CD4-positive, alpha-beta T cell (primary cell): ENCODE results near the gene NOP16. TPM values are rescaled to one million over a fixed set of nuclear protein-coding genes. Genes with fewer than 3 reads are reported as not detected.

ENCODE experiments used
- ATAC-seq: fragments of 200-7000 bp; cut with Tn5 transposase; one replicate; pipeline ENCODE4 v1.10.0; 2022; ENCODE audit warnings: mild to moderate bottlenecking; ENCODE audit not compliant: poor library complexity
- CTCF ChIA-PET: fragments of 350-600 bp; sonication (Branson Sonifier 250); formaldehyde crosslinking; loops from one replicate; lab custom pipeline; 2021; ENCODE audit warnings: antibody characterized with exemption, inconsistent platforms; lab: Charles Lee
- POLR2A ChIA-PET: fragments of 350-600 bp; sonication (Branson Sonifier 250); formaldehyde crosslinking; loops from one replicate; lab custom pipeline; 2021; ENCODE audit warnings: antibody characterized with exemption, inconsistent platforms; lab: Charles Lee
- DNase-seq, 14 experiments: peaks; one replicate each; pipeline ENCODE4 v3.0.0-alpha.2; 2013 to 2020; ENCODE audit warnings: mixed read lengths in 2 of 14
- H3K27ac ChIP-seq, 2 donors: one replicate each; pipeline versions ENCODE4 v1.5.1 to v1.7.0; 2013; ENCODE audit warnings: low read length in 2 of 2, low read depth in 1 of 2, mild to moderate bottlenecking in 1 of 2
- H3K27me3 ChIP-seq, 2 experiments: 1 replicate in 1 of 2; 2 replicates in 1 of 2; pipeline versions ENCODE4 v1.6.1 to v1.7.0; 2013; ENCODE audit warnings: low read length in 2 of 2, control low read depth in 1 of 2, mild to moderate bottlenecking in 1 of 2, moderate library complexity in 1 of 2; ENCODE audit not compliant: insufficient read depth in 2 of 2, control insufficient read depth in 1 of 2
- H3K36me3 ChIP-seq: one replicate; pipeline ENCODE4 v1.6.1; 2013; ENCODE audit warnings: low read length, control low read depth; ENCODE audit not compliant: insufficient read depth
- H3K4me1 ChIP-seq: one replicate; pipeline ENCODE4 v1.6.1; 2013; ENCODE audit warnings: low read length, control low read depth; ENCODE audit not compliant: insufficient read depth
- H3K4me3 ChIP-seq: one replicate; pipeline ENCODE4 v1.5.1; 2013; ENCODE audit warnings: mild to moderate bottlenecking, low read length, moderate library complexity
- H3K9me3 ChIP-seq, 2 experiments: 1 replicate in 1 of 2; 2 replicates in 1 of 2; pipeline versions ENCODE4 v1.6.1 to v1.7.0; 2013; ENCODE audit warnings: low read length in 2 of 2, mild to moderate bottlenecking in 2 of 2, control low read depth in 1 of 2, moderate library complexity in 1 of 2; ENCODE audit not compliant: control insufficient read depth in 1 of 2, insufficient read depth in 1 of 2
- H3K27ac Mint-ChIP-seq: one replicate; pipeline ENCODE4 v1.8.0; 2020; ENCODE audit warnings: mixed read lengths
- H3K27me3 Mint-ChIP-seq: one replicate; pipeline ENCODE4 v1.8.0; 2021; ENCODE audit warnings: mixed read lengths
- H3K36me3 Mint-ChIP-seq: one replicate; pipeline ENCODE4 v1.8.0; 2021; ENCODE audit warnings: low read depth, mixed read lengths
- H3K4me1 Mint-ChIP-seq: one replicate; pipeline ENCODE4 v1.8.0; 2021; ENCODE audit warnings: low read depth, mixed read lengths
- H3K4me3 Mint-ChIP-seq: one replicate; pipeline ENCODE4 v1.8.0; 2020; ENCODE audit warnings: mild to moderate bottlenecking, mixed read lengths
- H3K9me3 Mint-ChIP-seq: one replicate; pipeline ENCODE4 v1.8.0; 2020; ENCODE audit warnings: mixed read lengths
- intact Hi-C, 2 experiments: fragments of 100-400 bp; cut with DNase I in 1 of 2; cut with micrococcal nuclease in 1 of 2; formaldehyde crosslinking; loops; one replicate each; pipeline versions ENCODE4 v1.15.1 to v1.9.0; 2023 to 2025; cut with DNase I, micrococcal nuclease
- total RNA-seq, 174 experiments: library from RNA in 2 of 174; stranded (reverse) in 2 of 174; gene quantifications; one replicate each; pipeline ENCODE4 v1.2.3 and lab custom pipeline; 2021 to 2026
- TF ChIP-seq, protein P1 (sequence below): fragments of 200-600 bp; IDR thresholded peaks from one replicate; pipeline ENCODE4 v1.8.0; 2022; ENCODE audit warnings: antibody characterized with exemption, mild to moderate bottlenecking

The NOP16 gene
- total RNA-seq, 2 experiments from 2014 or later: 12.0 to 14.5 TPM

DNA sequence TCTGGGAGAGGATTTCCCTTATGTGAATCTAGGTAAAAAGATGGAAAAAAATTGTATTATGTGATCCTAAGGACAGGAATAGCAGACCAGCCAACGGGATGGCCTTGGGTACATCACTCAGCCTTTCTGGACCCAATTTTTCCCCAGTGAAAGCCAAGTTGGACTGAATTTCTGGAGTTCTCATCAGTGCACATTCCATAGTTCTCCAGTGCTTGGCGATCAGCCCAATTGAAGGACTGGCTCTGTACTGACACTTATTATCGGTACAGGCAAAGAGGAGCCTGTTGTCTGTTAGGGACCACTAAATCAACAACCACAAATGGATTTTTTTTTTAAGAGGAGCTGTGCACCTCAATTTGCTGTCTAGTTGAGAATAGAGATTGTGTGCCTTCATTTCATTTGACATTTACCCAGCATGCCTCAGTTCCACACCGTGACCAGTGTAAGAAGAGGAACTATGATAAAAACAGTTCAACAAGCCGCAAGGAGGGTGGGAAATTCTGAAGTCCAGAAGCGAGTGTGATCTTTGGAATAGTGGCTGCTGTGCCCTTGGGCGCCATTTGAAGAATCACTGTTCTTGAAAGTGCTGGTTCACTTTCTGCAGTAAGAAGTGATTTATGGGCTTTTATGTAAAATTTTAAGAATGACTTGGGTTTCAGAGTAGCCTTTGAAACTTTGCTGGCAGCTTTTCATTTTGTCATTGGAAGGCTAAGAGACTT is 15.1 kb downstream of the NOP16 start:
- no peaks in the 10 kb centered on the region for H3K27me3 Mint-ChIP-seq
- ChIA-PET CTCF (no interaction called here), POLR2A (interaction anchor here (1.5 kb wide), 1 partner anchor 11 kb away, joined by 6 read pairs; the partner anchor contains the start of gene KIAA1191)
- peaks cover 29% of the 10 kb centered on the region for H3K36me3 Mint-ChIP-seq
- Histone ChIP-seq H3K27ac (no peak overlapping the region), H3K36me3 (peaks cover 10% of the 10 kb centered on the region), H3K4me3 (no peak overlapping the region), H3K27me3 (no peaks in the 10 kb centered on the region), H3K4me1 (no peaks in the 10 kb centered on the region), H3K9me3 (no peaks in the 10 kb centered on the region)
- H3K9me3 Mint-ChIP-seq: no peaks in the 10 kb centered on the region
- TF ChIP-seq, protein P1, sequence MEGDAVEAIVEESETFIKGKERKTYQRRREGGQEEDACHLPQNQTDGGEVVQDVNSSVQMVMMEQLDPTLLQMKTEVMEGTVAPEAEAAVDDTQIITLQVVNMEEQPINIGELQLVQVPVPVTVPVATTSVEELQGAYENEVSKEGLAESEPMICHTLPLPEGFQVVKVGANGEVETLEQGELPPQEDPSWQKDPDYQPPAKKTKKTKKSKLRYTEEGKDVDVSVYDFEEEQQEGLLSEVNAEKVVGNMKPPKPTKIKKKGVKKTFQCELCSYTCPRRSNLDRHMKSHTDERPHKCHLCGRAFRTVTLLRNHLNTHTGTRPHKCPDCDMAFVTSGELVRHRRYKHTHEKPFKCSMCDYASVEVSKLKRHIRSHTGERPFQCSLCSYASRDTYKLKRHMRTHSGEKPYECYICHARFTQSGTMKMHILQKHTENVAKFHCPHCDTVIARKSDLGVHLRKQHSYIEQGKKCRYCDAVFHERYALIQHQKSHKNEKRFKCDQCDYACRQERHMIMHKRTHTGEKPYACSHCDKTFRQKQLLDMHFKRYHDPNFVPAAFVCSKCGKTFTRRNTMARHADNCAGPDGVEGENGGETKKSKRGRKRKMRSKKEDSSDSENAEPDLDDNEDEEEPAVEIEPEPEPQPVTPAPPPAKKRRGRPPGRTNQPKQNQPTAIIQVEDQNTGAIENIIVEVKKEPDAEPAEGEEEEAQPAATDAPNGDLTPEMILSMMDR: no peak
- no peak overlapping the region for H3K27ac Mint-ChIP-seq
- no peak overlapping the region for H3K4me3 Mint-ChIP-seq
- ATAC-seq (no peak), DNase-seq (no peak)
- intact Hi-C loops: no loop called here
- H3K4me1 Mint-ChIP-seq: no peaks in the 10 kb centered on the region

DNA sequence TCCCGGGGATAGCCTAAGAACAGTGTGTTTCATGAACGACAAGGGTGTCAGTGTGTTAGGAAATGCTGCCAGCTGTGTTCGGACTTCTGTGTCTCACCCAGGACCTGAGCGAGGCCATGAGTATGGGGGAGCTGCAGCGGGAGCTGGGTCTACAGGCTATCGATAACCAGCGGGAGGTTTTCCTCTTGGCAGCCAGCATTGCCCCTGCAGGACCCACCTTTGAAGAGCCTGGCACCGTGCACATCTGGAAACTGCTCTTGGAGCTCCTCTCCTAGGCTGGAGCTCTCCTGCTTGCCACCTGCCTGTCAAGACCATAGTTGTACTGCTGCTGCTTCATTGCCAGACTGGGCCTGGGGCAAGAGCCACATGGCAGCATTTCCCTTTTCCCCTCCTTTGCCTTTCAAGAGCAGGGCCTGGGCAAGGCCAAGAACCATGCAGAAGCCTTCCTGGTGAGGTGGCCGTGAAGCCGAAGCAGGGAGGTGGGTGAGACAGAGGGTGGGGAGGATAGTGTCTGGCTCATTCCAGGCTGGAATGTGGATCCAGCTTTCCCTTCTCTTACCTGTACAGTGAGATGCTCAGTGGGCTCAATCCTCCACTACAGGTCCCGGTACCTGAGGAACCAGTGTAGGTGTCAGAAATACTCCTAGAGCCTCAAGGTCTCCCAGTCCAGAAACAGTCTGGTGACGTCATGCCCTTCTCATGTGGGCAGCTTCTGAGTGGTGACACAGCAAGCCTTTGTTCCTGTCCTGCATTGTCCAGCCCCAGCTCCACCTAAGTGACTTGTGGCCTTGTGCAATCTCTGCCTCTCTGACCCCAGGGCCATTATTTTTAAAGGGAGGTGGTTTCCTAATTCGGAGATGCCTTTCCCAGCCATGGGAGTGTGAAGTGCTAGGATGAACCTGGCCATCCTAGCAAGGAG is 16.5 kb downstream of the NOP16 start:
- peak in 1 of 14 experiments; percentile 27 for DNase-seq
- H3K9me3 ChIP-seq: no peaks in the 10 kb centered on the region
- POLR2A ChIA-PET: interaction anchor here (1.5 kb wide), 1 partner anchor 10 kb away, joined by 6 read pairs; the partner anchor contains the start of gene KIAA1191
- no peaks in the 10 kb centered on the region for H3K4me1 Mint-ChIP-seq
- H3K27me3 Mint-ChIP-seq: no peaks in the 10 kb centered on the region
- no peak overlapping the region for H3K4me3 Mint-ChIP-seq
- H3K27ac ChIP-seq: no peak overlapping the region
- H3K36me3 Mint-ChIP-seq: peaks cover 40% of the 10 kb centered on the region
- no peaks in the 10 kb centered on the region for H3K9me3 Mint-ChIP-seq
- no peak overlapping the region for H3K4me3 ChIP-seq
- peaks cover 10% of the 10 kb centered on the region for H3K36me3 ChIP-seq
- CTCF ChIA-PET: no interaction called here
- TF ChIP-seq, protein P1: no peak
- no peak overlapping the region for H3K27ac Mint-ChIP-seq
- no peaks in the 10 kb centered on the region for H3K4me1 ChIP-seq
- intact Hi-C loops: no loop called here
- ATAC-seq: no peak
- no peaks in the 10 kb centered on the region for H3K27me3 ChIP-seq

DNA sequence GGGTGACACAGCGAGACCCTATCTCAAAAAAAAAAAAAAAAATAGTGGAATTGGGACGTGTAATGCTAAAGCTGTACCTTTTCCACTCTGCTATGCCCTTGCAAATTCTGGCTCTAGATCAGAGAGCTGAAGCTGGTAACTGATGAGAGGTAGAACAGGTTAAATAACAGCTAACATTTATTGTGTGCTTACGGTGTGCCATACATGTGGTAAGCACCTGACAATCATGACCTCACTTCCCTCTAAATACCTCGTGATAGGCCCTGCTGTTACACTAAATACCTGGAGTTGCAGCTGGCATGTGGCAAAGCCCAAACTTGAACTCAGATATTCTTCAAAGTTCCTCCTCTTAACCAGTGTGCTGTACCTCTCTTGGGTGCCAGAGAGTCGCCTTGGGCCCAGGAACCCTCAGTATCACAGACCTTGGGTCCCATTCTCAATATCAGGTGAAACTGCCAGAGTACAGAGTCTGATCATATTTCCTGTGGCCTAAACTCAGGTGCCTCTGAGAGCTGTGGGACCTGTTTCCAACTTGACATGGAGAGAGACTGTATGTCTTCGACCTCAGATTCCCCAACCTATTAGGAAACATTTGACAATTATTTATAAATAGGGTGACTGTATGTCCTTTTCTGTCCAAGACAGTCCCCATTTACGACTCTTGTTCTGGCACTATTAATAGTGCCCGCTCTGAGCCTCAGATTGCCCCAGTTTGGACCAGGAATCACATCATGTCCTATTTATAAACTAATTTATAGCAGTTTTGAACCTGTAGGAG is 18.3 kb downstream of the NOP16 start:
- ChIA-PET POLR2A (interaction anchor here (1.6 kb wide), 1 partner anchor 8 kb away, joined by 4 read pairs; no protein-coding TSS in a partner anchor), CTCF (no interaction called here)
- no peak overlapping the region for H3K27ac ChIP-seq
- H3K27me3 ChIP-seq: no peaks in the 10 kb centered on the region
- H3K27ac Mint-ChIP-seq: no peak overlapping the region
- H3K4me1 ChIP-seq: peaks cover 7% of the 10 kb centered on the region
- H3K36me3 ChIP-seq: peaks cover 10% of the 10 kb centered on the region
- H3K4me3 Mint-ChIP-seq: no peak overlapping the region
- DNase-seq: no peak
- intact Hi-C loops: no loop called here
- no peaks in the 10 kb centered on the region for H3K27me3 Mint-ChIP-seq
- H3K9me3 Mint-ChIP-seq: no peaks in the 10 kb centered on the region
- TF ChIP-seq, protein P1: no peak
- no peak for ATAC-seq
- no peak overlapping the region for H3K4me3 ChIP-seq
- peaks cover 45% of the 10 kb centered on the region for H3K36me3 Mint-ChIP-seq
- H3K4me1 Mint-ChIP-seq: peaks cover under 1% of the 10 kb centered on the region
- no peaks in the 10 kb centered on the region for H3K9me3 ChIP-seq
